HG03378 (cell line): ENCODE measurements around the gene BSG.

Source experiments
- ATAC-seq: cut with Tn5 transposase; IDR thresholded peaks from one replicate; pipeline ENCODE4 v1.9.1; 2021; ENCODE audit warnings: mild to moderate bottlenecking, moderate library complexity; ENCODE audit not compliant: unreplicated experiment

BSG gene

DNA sequence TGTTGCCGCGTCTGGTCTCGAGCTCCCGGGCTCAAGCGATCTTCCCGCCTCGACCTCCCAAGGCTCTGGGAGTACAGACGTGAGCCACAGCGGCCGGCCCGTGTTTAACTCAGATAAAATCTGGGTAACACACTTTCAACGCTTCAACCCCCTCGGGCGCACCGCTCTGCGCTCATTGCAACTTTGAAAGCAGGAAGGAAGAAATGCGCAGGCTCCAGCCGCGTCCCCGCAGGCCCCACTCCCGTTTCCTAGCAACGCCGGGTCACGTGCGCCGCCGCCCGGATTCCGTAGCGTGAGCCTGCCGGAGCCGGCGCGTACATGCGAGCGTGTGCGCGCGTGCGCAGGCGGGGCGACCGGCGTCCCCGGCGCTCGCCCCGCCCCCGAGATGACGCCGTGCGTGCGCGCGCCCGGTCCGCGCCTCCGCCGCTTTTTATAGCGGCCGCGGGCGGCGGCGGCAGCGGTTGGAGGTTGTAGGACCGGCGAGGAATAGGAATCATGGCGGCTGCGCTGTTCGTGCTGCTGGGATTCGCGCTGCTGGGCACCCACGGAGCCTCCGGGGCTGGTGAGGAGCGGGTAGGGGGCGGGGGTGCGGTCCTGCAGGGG is at the start of gene BSG:
Gene BSG, plus strand, starts transcription at position 457 of the 603 bp plus-strand sequence. Its CDS starts 39 bp downstream, at position 496.
- ATAC-seq = peak; percentile 61

DNA sequence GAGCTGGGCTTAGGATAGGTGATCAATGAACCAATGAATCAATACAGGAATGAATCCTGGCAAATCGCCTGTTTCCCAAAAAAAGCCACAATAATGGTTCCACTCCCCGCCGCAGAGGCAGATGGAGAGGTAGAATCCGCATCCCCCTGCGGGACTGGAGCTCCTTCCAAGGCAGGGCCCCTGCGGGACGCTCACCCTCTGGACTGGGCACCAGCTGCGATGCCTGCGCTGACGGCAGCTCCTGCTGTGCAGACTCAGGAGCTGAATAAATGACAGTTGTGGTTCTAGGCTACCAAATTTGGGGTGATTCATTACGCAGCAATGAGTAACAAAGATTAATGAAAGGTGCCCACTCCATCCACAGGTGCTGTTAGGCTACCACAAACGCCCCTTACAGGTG is 49.7 kb upstream of the BSG start:
- ATAC-seq = no peak

DNA sequence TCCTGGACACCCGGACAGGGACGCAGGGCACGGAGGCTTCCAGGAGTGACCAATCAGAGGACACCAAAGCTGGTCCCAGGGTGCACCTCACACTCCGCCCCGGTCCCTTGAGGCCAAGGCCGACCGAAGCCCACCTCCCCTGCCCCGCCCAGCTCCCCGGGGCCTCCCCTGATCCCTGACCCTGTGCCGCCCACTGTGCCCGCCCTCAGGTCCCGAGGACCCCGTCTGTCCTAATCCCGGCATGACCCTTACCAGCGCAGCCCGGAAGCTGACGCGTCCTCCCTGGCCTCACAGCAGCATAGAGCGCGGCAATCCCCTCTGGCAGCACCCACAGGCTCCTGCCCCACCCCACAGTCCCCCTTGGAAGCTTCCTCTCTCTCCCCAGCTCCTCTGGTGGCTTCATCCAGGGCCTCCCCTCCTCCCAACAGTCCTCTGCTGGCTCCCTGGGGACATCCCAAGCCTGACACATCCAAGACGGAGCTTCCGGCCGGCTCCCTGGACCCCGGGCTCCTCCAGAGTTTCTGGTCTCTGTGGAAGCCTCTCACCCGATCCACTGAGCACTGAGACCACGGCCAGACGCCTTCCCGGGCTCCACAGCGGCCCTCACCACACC is 48.2 kb upstream of the BSG start:
- ATAC-seq = no peak

DNA sequence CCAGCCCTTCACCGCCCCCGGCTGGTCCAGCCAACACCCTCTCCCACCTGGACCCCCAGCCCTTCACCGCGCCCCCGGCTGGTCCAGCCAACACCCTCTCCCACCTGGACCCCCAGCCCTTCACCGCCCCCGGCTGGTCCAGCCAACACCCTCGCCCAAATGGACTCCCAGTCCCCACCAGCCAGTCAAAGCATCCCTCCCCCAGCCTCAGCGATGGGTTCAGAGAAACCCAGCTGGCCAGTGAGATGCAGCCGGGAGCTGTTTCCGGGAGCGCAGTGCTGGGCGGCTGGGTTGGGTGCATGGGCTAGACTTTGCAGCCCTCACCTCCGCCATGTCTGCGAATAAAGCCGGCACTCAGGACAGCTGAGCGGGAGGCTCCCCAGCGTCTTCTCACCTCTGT is 47.4 kb upstream of the BSG start:
- ATAC-seq = no peak

- ATAC-seq = no peak
These were observed 46.5 kb upstream of the BSG start for GRCh38 chr19:525857-526419.

- no peak for ATAC-seq
These were observed 42.0 kb upstream of the BSG start for GRCh38 chr19:530134-531008.

DNA sequence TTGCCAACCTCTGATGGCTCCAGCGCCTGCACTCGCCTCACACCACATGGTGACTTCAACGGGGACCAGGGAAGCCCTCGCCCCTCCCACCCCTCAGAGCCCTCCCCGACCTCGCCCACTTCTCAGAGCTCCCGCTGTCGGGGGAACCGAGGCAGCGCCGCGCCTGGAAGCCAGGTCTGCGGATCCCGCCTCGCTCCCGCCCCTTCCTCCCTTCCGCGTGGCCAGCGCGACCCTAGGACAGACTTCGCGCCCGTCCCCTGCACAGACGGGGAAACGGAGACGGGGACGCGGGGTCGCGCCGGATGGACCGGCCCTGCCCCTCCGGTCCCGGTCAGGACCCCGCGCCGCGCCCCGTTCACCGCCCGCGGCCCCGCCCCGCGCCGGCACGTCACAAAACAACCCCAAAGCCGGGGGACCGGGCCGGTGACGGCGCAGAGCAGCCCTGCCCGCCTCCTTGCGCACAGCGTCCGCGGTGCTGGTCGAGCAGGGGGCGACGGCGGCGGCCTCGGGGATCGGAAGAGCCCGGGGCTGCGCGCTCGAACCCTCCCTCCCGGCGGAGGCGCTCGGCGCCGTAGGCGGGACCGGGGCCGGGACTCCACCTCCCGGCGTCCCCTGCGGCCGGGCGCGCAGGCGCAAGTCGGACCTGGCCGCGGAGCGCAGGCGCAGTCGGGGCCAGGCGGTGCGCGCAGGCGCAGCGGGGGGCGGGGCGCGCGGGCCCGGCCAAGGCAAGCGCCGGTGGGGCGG is 41.2 kb upstream of the BSG start:
- ATAC-seq = peak; percentile 33

DNA sequence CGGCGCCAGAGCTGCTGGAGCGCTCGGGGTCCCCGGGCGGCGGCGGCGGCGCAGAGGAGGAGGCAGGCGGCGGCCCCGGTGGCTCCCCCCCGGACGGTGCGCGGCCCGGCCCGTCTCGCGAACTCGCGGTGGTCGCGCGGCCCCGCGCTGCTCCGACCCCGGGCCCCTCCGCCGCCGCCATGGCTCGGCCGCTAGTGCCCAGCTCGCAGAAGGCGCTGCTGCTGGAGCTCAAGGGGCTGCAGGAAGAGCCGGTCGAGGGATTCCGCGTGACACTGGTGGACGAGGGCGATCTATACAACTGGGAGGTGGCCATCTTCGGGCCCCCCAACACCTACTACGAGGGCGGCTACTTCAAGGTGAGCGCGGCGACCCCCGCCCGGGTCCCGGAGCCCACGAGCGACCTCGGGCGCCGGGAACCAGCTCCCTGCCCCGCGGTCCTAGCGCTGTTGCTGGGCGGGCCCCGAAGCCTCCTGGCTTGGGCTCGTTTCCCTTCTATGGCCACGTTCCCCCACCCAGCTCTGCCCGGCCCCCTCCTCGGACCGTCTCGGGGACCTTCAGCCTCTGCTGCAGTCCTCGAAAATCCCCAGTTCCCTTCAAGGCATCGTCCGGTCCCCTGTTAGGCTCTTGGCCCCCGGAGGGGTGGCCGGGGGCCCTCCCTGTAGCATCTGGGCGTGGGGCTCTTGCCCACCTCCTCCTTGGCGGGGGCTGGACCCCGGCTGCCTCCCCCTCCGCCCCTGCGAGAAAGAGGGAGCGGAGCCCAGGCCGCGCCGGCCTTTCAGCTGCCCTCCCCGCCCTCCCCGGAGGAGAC is 40.4 kb upstream of the BSG start, which contains the start of gene CDC34:
Gene CDC34, plus strand, starts transcription at position 8 of the 808 bp plus-strand sequence. Its CDS starts 172 bp downstream, at position 180.
- ATAC-seq = peak; percentile 20

DNA sequence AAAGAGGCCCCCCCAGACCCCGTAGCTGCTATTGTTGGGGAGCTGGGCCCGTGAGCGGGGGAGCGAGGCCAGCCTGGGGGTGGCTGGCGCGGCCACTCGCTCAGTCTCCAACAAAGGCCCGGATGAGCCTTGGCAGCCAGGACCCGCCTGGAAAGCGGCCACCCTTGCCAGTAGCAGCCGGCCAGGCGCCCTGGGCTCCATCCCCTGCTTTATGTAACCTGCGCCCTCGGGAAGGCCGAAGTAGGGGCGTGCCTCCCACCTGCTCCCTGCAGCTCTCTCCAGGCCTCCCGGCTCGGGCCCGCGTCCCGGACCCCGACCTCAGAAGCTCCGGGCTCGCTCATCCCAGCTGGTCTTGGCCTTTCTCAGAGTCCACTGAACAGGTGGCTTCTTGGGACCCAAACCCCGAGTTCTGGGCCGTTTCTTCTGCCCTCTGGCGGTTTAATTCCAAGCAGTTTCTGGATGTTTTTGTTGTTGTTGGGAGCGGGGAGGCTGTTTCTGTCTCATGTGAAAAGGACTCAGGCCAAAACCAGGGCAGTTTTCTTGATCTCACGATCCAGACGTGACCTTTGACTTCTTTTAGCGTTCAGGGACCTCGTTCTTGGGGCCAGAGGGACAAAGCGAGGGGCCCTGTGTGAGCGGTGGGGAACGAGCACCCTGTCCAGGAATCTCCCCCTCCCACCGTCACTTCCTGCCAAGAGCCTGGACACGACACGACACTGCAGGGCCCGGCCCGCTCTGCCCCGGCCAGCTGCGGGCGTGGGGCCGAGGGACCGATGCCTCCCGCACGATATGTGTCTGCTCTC is 39.6 kb upstream of the BSG start:
- no peak for ATAC-seq

- no peak for ATAC-seq
These were observed 38.9 kb upstream of the BSG start for GRCh38 chr19:533364-534058.

GRCh38 chr19:534088-534487 is 38.3 kb upstream of the BSG start:
- no peak for ATAC-seq

GRCh38 chr19:535017-535835 is 37.2 kb upstream of the BSG start:
- no peak for ATAC-seq

DNA sequence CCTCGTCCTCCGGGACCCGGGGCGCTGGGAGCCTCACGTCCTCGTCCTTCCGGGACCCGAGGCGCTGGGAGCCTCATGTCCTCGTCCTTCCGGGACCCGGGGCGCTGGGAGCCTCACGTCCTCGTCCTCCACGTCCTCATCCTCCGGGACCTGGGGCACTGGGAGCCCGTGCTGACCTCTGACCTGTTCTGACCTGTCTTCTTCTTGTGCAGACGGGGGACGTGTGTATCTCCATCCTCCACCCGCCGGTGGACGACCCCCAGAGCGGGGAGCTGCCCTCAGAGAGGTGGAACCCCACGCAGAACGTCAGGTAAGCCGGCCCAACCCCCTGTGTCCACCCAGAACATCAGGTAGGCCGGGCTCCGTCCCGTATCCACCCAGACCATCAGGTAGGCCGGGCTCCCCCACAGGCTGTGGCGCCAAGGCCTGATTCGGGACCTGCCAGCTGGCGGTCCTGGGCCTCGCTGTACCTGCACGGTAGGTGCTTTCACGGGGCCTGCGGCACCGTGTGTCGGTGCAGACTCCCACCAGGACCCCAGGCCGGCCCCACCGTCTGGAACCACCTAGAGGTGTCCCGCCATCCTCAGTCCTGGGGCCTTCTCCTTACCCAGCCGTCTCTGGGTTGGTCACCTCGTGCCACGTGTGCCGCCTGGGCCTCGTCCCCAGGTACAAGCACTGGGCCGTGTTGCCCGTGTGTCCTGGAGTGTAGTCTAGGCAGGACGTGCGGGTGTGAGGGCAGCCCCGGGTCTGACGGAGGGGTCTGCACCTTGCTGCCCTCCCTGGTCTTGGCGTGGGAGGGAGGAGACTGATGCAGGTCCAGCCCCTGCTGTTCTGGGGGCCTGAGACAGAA is 36.1 kb upstream of the BSG start:
- no peak for ATAC-seq

DNA sequence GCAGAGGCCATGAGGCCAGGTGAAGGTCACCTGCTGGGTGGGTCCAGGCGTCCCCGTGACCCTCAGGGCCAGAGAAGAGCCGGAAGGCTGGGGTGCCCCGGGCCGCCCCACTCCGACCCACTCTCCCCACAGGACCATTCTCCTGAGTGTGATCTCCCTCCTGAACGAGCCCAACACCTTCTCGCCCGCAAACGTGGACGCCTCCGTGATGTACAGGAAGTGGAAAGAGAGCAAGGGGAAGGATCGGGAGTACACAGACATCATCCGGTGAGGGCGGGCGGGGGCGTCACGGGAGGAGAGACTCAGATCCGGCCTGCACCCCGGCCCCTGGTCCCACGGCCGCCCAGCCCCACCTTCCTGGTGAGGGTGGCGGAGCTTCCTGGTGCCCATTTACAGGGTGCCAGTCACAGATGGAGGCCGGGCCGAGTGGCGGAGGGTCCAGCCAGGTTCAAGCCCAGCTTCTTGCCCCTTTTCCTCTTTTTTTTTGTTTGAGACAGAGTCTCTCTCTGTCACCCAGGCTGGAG is 35.5 kb upstream of the BSG start:
- no peak for ATAC-seq

DNA sequence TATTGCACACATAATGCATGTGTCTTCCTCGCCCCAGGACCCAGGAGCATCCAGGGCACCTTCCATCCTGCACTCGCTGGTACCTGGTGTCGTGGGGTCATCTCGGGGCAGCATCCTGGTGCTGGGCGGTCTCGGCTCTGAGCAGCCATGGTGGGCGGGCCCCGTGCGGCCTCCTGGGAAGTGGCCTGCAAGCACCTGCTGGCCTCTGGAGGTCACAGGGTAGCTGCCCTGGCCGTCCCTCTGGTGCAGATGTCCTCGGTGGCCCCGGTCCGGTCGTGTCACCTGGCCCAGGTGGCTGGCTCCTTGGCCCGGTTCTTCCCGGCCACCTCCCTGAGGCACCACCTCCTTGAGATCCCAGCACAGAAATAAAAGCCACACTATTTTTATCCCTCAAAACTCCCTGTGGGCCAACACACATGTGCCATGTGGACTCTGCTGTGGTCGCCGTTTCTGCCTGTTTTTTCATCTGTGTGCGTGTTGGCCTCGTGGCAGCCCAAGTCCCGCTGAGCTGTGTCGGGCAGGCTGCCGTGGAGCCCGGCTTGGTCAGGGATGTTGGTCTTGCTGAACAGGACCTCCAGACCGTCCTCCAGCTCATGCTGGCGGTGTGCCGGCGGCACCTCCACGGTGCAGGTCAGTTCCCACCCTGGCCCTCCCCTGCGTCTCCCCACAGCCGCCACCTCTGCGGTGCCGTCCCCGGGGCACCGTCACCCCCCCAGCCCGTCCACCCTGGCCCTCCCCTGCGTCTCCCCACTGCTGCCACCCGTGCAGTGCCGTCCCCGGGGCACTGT is 33.6 kb upstream of the BSG start:
- ATAC-seq = no peak
